T47D (cell line): ENCODE results near the gene IKZF3.

Source experiments
- DNase-seq, 2 experiments: peaks; one replicate each; pipeline versions ENCODE4 v3.0.0 to v3.0.0-alpha.2; 2011 to 2012; ENCODE audit warnings: low read depth in 1 of 2, low spot score in 1 of 2
- JUND ChIP-seq: IDR thresholded peaks from 2 replicates; pipeline ENCODE4 v1.6.1; 2012; ENCODE audit warnings: low read depth
- in situ Hi-C: cut with HindIII; loops from 2 replicates; pipeline ENCODE4 v1.10.0; 2016; ENCODE audit warnings: low sequenced_read_pairs, low pct_unique_long_range_greater_than_20kb

Gene IKZF3

DNA sequence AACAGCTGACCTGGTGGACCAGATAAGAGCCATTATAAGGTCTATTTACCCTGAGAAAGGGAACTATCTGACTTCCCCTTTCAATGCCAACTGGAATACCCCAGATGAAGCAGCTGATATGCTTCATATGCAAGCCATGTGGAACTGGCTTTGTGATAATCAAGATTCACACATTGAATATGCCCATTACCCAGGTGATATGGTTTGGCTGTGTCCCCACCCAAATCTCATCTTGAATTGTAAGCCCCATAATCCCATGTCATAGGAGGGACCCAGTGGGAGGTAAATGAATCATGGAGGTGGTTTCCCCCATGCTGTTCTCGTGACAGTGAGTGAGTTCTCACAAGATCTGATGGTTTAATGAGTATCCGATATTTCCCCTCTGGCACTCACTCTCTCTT is 42.1 kb downstream of the IKZF3 start:
- no peak for TF ChIP-seq JUND
- in situ Hi-C loops = no loop called here
- no peak for DNase-seq

DNA sequence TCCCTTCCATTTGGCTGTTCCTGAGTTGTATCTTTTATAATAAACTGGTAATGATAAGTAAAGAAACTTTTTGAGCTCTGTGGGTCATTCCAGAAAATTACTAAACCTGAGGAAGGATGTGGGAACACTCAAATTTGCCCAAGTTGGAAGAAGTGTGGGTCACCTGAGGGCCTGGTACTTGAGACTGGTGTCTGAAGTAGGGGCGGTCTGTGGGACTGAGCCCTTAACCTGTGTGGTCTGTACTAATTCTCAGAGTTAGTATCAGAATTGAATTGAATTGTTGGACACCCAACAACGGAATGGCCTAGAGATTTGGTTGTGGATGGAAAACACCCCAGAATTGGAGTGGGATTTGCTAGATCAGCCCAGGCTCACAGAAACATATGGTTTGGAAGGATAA is 43.1 kb downstream of the IKZF3 start:
- no peak for TF ChIP-seq JUND
- DNase-seq = no peak
- in situ Hi-C loops = no loop called here

- no peak for DNase-seq
- TF ChIP-seq JUND = no peak
- in situ Hi-C loops = no loop called here
These were observed 43.6 kb downstream of the IKZF3 start for GRCh38 chr17:39820541-39820940.

- in situ Hi-C loops = no loop called here
- DNase-seq = no peak
- no peak for TF ChIP-seq JUND
These were observed 45.6 kb downstream of the IKZF3 start for GRCh38 chr17:39818358-39819000.

GRCh38 chr17:39816272-39816671 is 47.8 kb downstream of the IKZF3 start:
- no peak for DNase-seq
- no peak for TF ChIP-seq JUND
- in situ Hi-C loops = no loop called here

- in situ Hi-C loops = no loop called here
- DNase-seq = no peak
- TF ChIP-seq JUND = no peak
These were observed 49.6 kb downstream of the IKZF3 start for GRCh38 chr17:39814497-39814896.

GRCh38 chr17:39813631-39814030 is 50.5 kb downstream of the IKZF3 start:
- in situ Hi-C loops = no loop called here
- TF ChIP-seq JUND = no peak
- no peak for DNase-seq

- in situ Hi-C loops = no loop called here
- TF ChIP-seq JUND = no peak
- DNase-seq = peak in 1 of 2 experiments; percentile 85
These were observed 51.6 kb downstream of the IKZF3 start for GRCh38 chr17:39812466-39812865.

DNA sequence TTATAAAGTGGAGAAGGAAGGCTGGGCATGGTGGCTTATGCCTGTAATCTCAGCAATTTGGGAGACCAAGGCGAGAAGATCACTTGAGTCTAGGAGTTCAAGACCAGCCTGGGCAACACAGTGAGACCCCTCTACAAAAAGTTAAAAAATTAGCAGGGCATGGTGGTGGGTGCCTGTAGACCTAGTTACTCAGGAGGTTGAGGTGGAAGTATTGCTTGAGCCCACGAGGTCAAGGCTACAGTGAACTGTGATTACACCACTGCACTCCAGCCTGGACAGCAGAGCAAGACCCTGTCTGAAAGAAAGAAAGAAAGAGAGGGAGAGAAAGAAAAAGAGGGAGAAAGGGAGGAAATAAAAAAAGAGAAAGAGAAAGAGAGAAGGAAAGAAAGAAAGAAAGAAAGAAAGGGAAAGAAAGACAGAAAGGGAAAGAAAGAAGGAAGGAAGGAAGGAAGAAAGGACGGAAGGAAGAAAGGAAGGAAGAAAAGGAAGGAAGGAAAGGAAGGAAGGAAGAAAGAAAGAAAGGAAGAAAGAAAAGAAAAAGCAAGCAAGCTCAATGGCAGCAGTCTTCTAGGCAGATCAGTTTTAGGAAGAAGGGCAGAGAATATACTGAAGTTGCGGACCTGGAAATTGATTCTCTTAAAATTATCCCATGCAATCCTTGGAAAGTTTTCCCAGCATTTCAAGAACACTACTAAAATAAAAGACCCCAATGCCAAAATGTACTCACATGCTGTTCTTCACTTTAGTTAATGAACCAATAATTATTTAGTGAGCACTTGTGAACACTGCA is 53.0 kb downstream of the IKZF3 start:
- no peak for TF ChIP-seq JUND
- in situ Hi-C loops = no loop called here
- no peak for DNase-seq

DNA sequence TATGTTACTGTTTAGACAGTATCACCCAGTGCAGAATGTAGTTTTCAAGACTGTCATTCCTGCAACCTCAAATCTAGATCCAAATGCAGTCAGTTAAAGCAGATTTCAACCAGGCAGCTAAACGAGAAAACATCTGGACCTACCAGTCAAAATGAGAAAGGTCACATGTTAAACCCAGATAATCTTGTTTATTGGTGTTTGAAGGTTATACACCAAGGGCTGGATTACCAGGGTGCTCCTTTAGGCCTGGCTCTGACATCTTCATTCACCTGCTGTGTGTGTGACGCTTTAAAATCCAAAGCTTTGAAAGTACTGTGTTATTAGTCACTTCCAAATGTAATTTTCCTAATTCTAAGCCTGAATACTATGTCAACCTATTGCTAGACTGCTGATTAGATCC is 54.9 kb downstream of the IKZF3 start:
- in situ Hi-C loops = no loop called here
- no peak for DNase-seq
- no peak for TF ChIP-seq JUND

DNA sequence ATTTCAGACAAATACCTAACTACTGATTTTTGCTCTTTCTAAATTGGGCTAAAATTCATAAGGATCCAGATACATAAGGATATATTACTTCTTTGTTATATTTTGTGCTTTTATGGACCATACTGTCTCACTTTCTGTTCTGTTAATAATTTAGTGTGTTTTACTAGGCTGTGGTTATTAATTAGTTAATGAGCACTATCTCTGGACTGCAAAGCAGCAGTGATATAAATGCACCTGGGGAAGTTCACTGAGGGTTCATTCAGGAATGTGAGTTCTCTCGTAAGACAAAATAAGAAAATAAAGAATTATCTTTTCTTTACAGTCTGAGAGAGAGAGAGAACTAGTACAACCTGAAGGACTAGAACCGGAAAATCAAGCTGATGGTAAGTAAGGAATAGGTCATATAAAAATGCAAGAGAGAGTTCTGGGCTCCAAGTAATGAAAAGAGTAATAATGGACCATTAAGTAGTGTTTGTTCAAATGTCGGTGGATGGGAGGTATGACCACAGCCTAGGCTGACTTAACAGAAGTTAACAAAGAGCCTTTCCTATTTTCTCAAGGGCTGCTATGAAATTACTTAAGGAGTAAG is 55.6 kb downstream of the IKZF3 start:
- in situ Hi-C loops = no loop called here
- DNase-seq = peak in 1 of 2 experiments; percentile 80

GRCh38 chr17:39804839-39805238 is 59.3 kb downstream of the IKZF3 start:
- no peak for TF ChIP-seq JUND
- no peak for DNase-seq
- in situ Hi-C loops = no loop called here

More for the DNA sequence above, 55.6 kb downstream of the IKZF3 start:
- TF ChIP-seq JUND = peak; percentile 45; the same call in 1 of the 2 replicates

- DNase-seq = no peak
- TF ChIP-seq JUND = no peak
- in situ Hi-C loops = no loop called here
These were observed 63.1 kb downstream of the IKZF3 start for GRCh38 chr17:39801055-39801454.
